ENCODE results near the gene LRP1.

The LRP1 gene

DNA sequence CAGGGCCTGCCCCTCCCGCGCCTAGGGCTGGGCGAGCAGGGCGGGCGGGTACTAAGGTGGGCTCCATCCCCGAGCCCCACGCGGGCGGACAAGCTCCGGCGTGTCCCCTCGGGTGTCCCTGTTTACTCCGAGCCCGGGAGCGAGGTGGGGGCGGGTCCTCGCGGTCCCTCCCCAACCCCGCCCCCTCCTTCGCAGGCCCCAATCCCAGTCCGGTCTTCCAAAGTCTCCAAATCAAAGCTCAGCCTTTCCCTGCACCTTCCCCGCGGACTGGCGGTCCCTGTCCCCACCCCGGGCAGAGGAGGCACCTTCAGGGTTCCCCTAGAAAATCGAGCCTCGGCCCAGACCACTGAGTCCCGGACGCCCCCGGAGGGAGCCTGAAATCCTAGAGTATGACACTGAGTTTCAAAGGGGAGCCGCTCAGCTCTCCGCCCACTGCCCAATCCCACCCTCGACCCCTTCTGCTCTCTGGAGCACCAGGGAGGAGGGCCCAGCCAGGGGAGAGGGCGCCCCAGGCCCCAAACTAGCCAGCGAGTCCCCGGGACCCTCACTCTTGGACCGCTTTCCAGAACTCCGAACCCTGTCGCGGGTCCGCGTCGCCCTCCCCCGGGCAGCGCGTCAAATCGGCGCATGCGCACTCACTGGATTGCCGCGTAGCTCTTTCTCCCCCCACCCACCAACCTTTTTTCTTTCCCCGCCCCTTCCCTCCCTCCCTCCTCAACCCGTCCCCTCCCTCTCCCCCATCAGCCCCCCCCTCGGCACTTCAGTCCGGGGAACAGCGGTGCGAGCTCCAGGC, at the start of gene LRP1:
Gene LRP1, plus strand, starts transcription at position 758 of the 793 bp plus-strand sequence. CDS start 482 bp downstream, outside the sequence.
- no peak for DNase-seq

GRCh38 chr12:57078519-57079404, 49.5 kb upstream of the LRP1 start, which contains the start of gene NEMP1:
TSS of gene NEMP1 (minus strand) at chr12:57078791. CDS start at chr12:57078745, 46 bp downstream.
- peak; percentile 100 for DNase-seq

- DNase-seq, result no peak
Measured at GRCh38 chr12:57079821-57080220, 48.5 kb upstream of the LRP1 start.

DNA sequence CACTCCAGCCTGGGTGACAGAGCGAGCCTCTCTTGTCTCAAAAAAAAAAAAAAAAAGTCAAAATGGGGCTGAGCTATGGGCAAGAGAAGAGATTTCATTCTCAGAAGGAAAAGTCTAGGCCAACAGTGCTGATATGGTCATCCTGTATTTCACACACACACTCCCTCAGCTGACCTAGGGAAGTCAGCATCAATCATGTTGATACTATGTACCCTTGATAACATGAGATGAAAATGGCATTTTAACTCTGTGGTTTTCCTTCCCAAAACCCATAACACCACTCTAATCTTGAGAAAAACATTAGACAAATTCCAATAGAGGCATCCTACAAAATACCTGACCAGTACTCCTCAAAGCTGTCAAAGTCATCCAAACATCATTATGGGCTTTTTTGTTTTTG, 47.4 kb upstream of the LRP1 start:
- no peak for DNase-seq

- peak; percentile 59 for DNase-seq
Measured at GRCh38 chr12:57085999-57086492, 42.2 kb upstream of the LRP1 start.

DNA sequence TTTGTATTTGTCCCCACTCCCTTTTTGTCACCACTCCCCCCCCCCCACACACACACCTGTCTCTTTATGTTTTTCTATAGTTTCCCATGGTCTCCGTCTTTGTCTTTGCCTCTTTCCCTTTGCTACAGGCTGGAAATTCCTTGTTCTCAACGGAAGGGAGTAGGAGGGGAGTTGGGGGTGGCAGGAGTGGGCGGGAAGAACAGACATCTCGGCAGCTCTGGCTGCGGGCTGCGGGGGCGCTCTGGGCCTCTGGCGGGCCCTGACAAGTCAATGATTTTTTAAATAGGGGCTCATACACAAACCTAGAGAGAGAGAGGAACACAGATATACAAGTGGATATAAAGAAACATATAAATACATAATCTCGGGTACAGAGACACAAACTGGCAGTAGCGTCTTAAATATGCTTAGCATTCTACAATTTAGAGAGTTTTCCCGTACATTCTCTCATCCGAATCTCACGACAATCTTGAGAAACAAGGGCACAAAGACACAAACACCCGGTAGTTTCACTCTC, 41.7 kb upstream of the LRP1 start:
- peak; percentile 25 for DNase-seq

- DNase-seq, result peak; percentile 43
Measured at GRCh38 chr12:57087010-57087690, 41.1 kb upstream of the LRP1 start.

DNA sequence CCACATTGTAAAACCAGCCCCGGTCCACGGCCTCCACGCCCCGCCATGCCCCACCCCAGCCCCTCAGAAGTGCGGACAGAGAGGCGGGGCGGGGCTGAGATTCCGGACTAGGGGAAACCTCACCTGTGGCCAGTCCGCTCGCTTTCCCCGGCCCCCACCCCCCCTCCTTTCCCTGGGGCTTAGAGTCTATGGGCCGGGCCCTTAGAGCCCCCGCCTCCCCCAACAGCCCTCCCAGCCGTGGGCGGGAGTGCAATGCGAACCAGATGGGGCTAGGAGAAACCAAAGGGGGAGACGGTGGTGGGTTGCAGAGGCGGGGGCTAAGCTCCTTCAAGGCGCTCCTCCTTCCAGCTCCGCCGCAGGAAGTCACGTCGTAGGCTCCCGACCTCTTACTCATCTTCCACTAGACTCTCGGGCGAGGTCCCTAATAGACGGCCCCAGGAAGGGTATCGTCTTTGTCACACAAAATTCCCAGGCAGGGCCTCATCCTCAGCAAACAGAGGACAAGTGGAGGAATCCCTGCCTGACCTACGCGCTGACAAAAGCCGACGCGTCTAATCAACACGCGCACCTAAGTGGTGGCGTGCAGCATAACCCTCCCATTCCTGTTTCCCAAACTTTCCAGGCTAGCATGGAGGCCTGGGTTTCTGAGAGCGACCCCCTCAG, 40.5 kb upstream of the LRP1 start:
- peak; percentile 66 for DNase-seq

GRCh38 chr12:57088354-57089270, 39.7 kb upstream of the LRP1 start, which contains the start of gene NAB2:
TSS of gene NAB2 (plus strand) at chr12:57089114. CDS start at chr12:57089272, 158 bp downstream.
- peak; percentile 92 for DNase-seq

- peak; percentile 31 for DNase-seq
Measured at GRCh38 chr12:57089271-57090245, 38.7 kb upstream of the LRP1 start.

- DNase-seq, result no peak
Measured at GRCh38 chr12:57090490-57090889, 37.8 kb upstream of the LRP1 start.

DNA sequence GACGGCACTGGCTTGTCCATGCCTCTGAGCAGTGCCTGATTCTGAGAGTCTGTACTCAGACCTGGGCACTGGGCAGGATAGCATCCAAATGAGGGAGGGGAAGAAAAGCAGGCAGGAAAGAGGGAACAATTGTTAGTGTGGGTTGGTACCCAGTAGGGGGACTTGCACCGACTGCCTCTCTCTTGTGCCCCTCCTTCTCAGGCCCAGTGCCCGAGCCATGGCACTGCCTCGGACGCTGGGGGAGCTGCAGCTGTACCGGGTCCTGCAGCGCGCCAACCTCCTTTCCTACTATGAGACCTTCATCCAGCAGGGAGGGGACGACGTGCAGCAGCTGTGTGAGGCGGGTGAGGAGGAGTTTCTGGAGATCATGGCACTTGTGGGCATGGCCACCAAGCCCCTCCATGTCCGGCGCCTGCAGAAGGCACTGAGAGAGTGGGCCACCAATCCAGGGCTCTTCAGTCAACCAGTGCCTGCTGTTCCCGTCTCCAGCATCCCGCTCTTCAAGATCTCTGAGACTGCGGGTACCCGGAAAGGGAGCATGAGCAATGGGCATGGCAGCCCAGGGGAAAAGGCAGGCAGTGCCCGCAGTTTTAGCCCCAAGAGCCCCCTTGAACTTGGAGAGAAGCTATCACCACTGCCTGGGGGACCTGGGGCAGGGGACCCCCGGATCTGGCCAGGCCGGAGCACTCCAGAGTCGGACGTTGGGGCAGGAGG, 37.2 kb upstream of the LRP1 start:
- DNase-seq, result no peak

DNA sequence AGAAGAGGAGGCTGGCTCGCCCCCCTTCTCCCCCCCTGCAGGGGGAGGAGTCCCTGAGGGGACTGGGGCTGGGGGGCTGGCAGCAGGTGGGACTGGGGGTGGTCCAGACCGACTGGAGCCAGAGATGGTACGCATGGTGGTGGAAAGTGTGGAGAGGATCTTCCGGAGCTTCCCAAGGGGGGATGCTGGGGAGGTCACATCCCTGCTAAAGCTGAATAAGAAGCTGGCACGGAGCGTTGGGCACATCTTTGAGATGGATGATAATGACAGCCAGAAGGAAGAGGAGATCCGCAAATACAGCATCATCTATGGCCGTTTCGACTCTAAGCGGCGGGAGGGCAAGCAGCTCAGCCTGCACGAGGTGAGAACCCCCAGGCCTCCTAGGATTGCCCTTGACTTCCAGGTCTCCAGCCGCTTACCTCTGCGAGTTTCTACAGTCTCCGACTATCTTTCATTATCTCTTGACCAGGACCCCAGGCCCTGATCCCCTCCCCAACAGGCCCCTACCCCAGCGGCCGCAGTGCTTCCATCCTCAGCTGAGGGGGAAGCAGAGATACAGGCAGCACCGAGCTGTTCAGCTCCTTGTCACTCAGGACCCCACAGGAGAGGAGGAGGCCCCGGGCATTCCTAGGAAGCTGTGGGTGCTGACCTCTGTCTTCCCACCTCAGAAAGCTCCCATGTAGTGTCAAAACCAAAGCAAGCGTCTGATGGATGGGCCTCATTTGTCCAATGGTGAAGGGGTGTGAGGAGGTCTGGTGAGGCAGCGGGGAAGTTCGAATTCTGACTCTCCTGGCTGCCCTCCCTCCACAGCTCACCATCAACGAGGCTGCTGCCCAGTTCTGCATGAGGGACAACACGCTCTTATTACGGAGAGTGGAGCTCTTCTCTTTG, 36.4 kb upstream of the LRP1 start:
- DNase-seq, result no peak

GRCh38 chr12:57092529-57092862, 35.8 kb upstream of the LRP1 start:
- DNase-seq, result no peak

GRCh38 chr12:57092876-57093414, 35.3 kb upstream of the LRP1 start:
- no peak for DNase-seq

DNA sequence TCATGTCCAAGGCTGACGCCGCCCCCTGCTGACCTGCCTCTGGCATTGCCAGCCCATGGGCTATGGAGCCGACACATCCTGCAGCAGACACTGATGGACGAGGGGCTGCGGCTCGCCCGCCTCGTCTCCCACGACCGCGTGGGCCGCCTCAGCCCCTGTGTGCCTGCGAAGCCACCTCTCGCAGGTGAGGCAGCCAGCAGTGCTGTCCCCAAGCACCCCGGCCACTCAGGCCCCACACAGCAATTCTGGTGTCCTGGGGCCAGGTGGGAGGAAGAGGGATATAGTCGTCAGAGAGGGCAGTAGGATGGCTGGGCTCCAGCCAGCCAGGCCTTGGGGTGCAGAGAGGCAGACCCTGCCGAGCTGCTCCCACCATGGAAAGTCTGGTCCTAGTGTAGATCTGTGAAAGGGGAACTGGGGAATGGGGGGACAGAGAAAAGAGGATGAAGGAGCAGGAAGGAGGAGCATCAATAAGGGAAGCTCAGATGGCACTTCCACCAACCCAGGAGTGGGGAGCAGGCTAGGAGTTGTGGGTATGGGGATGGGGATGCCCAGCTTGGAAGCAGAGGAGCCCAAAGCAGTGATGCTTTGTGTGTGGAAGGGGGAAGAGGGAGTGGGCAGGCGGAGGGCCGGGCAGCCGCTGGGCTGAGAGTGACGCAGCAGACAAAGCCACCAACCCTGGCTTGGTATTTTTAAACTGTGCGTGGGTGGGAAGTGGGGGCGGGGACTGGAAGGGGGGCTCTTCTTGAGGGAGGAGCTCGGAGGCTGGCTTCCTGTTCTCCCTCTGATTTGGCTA, 34.7 kb upstream of the LRP1 start:
- peak; percentile 7 for DNase-seq
